ENCODE measurements around the gene MYRIP.

- no peak for TF ChIP-seq CTCF (IDR thresholded peaks at IDR 0.05; ENCODE audit: insufficient read depth, low read length, poor library complexity, severe bottlenecking)
- TF ChIP-seq EZH2phosphoT487 (conservative IDR thresholded peaks at IDR 0.05; ENCODE audit: low read length): no peak
Observed at GRCh38 chr3:40096661-40097111, 287.3 kb downstream of the MYRIP start.

All from SU-DHL-6 (cell line).